Keratinocyte (primary cell): ENCODE measurements around the gene MACIR.

Source experiments
- EZH2 ChIP-seq: IDR thresholded peaks from one replicate; pipeline ENCODE4 v1.6.1; 2012; ENCODE audit warnings: inconsistent platforms, mild to moderate bottlenecking, low read length, moderate library complexity
- TF ChIP-seq, protein P1 (sequence below), 3 experiments: IDR thresholded peaks in 1 of 3; conservative IDR thresholded peaks in 1 of 3; optimal IDR thresholded peaks in 1 of 3; 2 replicates in 2 of 3; 3 replicates in 1 of 3; pipeline versions ENCODE3 to v1.5.1; 2011; ENCODE audit warnings: low read length in 3 of 3, mild to moderate bottlenecking in 3 of 3, moderate library complexity in 2 of 3, control low read depth in 1 of 3, inconsistent platforms in 1 of 3; ENCODE audit not compliant: insufficient read depth in 2 of 3; ENCODE audit errors: extremely low read depth in 1 of 3

DNA sequence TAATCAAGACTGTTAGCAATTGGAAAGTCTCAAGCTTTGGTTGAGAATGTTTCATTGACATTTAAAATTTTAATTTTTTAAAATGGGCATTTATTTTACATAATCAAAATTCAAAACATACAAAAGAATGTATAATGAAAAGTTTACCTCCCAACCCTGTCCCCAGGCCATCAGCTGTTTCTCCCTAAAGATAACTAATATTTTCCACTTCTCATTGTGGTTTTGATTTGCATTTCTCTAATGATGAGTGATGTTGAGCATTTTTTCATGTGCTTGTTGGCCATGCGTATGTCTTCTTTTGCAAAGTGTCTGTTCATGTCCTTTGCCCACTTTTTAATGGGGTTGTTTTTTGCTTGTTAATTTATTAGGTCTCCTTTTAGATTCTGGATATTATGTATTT is 11.4 kb upstream of the MACIR start:
- TF ChIP-seq, protein P1, sequence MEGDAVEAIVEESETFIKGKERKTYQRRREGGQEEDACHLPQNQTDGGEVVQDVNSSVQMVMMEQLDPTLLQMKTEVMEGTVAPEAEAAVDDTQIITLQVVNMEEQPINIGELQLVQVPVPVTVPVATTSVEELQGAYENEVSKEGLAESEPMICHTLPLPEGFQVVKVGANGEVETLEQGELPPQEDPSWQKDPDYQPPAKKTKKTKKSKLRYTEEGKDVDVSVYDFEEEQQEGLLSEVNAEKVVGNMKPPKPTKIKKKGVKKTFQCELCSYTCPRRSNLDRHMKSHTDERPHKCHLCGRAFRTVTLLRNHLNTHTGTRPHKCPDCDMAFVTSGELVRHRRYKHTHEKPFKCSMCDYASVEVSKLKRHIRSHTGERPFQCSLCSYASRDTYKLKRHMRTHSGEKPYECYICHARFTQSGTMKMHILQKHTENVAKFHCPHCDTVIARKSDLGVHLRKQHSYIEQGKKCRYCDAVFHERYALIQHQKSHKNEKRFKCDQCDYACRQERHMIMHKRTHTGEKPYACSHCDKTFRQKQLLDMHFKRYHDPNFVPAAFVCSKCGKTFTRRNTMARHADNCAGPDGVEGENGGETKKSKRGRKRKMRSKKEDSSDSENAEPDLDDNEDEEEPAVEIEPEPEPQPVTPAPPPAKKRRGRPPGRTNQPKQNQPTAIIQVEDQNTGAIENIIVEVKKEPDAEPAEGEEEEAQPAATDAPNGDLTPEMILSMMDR (optimal IDR thresholded peaks at IDR 0.05 in 1 of 3, IDR thresholded peaks at IDR 0.05 in 1 of 3, conservative IDR thresholded peaks at IDR 0.05 in 1 of 3; ENCODE audit: extremely low read depth in 1 of 3, insufficient read depth in 2 of 3, low read length in 3 of 3): no peak
- TF ChIP-seq EZH2: no peak
